Neuron (in vitro differentiated cells): ENCODE measurements around the gene XXYLT1.

ENCODE experiments used
- H2AFZ ChIP-seq: one replicate; pipeline ENCODE4 v1.6.1; 2013; ENCODE audit warnings: low read depth, mild to moderate bottlenecking, inconsistent platforms, low read length, moderate library complexity
- H3K27me3 ChIP-seq: one replicate; pipeline ENCODE4 v1.6.1; 2013; ENCODE audit warnings: low read length; ENCODE audit not compliant: insufficient read depth
- H3K36me3 ChIP-seq: one replicate; pipeline ENCODE4 v1.6.1; 2013; ENCODE audit warnings: low read length; ENCODE audit not compliant: insufficient read depth
- H3K4me1 ChIP-seq: one replicate; pipeline ENCODE4 v1.6.1; 2013; ENCODE audit warnings: low read length; ENCODE audit not compliant: insufficient read depth
- H3K4me3 ChIP-seq: 2 replicates; pipeline ENCODE4 v1.5.1; 2013; ENCODE audit warnings: mild to moderate bottlenecking, low read length, moderate library complexity
- H3K9me3 ChIP-seq: one replicate; pipeline ENCODE4 v1.6.1; 2013; ENCODE audit warnings: low read length

Gene XXYLT1

DNA sequence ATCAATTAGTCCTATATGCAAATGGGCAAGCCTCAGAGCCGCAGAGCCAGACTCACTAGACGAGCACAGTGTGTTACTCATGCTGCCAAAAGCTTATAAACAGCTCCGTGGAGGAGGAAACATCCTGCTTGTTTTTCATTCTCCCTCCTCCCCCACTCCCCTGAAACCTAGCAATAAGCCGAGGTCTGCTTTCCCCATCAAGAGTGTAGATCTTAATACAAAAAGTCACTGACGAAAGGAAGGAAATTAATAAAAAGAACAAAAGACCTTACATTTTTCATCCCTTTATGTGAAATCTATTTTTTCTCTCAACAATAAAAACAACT lies 88.5 kb downstream of the XXYLT1 start:
- H3K4me3 ChIP-seq, result no peak overlapping the region
- H3K36me3 ChIP-seq, result no peaks in the 10 kb centered on the region
- peaks cover 11% of the 10 kb centered on the region for H3K4me1 ChIP-seq
- no peaks in the 10 kb centered on the region for H3K27me3 ChIP-seq
- H3K9me3 ChIP-seq, result no peaks in the 10 kb centered on the region
- no peak overlapping the region for H2AFZ ChIP-seq

DNA sequence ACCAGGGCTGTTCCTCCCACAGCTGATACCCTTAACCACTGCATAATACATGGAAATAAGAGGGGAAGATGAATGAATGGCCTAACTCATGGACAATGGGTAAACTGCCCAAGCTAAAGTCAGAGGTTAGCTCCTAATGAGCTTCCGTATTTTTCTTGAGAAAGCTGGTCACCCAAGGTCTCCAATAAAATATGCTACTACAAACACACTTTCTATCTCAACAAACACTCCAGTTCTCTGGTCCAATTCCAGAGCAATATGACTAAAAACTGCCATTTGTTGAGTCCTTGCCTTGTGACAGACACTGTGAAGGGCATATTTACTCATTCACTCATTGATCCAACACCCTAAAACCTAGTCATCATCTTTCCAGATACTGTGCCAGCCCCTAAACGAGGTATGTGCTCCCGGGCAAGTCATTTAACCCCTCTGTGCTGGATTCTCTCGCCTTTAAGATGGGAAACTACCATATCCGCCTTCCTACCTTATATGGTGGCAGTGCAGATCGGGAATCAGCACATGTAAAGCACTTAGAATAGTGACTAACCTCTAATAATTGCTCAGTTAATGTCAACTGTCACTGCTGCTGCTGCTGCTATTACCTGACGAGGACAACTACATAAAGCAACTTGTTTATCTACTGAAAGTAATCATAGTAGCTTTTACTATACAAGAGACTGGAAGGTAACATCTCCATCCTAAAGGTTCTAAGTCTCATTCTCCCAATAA lies 89.1 kb downstream of the XXYLT1 start:
- Histone ChIP-seq H3K27me3 (no peaks in the 10 kb centered on the region), H2AFZ (no peak overlapping the region), H3K9me3 (no peaks in the 10 kb centered on the region), H3K36me3 (no peaks in the 10 kb centered on the region), H3K4me1 (peaks cover 7% of the 10 kb centered on the region), H3K4me3 (no peak overlapping the region)

DNA sequence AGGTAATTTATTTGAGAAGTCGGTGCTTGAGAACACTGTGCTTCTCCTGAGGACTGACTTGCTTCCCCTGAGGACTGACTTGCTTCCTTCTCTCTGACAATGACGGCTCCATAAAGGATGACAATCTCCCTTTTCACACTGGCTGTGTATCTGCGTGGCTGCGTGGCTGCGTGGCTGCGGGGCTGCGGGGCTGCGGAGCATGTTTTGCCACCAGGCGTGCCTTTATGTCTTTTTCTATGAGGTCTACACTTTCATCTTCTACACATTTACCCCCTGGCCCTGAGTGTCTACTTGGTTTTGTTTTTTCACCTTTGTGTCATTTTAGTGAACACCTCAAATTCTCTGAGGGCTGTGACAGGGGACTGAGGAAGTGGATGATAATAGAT lies 89.9 kb downstream of the XXYLT1 start:
- no peaks in the 10 kb centered on the region for H3K36me3 ChIP-seq
- H2AFZ ChIP-seq, result no peak overlapping the region
- no peak overlapping the region for H3K4me3 ChIP-seq
- H3K4me1 ChIP-seq, result peaks cover 7% of the 10 kb centered on the region
- peaks cover 2% of the 10 kb centered on the region for H3K9me3 ChIP-seq
- no peaks in the 10 kb centered on the region for H3K27me3 ChIP-seq

DNA sequence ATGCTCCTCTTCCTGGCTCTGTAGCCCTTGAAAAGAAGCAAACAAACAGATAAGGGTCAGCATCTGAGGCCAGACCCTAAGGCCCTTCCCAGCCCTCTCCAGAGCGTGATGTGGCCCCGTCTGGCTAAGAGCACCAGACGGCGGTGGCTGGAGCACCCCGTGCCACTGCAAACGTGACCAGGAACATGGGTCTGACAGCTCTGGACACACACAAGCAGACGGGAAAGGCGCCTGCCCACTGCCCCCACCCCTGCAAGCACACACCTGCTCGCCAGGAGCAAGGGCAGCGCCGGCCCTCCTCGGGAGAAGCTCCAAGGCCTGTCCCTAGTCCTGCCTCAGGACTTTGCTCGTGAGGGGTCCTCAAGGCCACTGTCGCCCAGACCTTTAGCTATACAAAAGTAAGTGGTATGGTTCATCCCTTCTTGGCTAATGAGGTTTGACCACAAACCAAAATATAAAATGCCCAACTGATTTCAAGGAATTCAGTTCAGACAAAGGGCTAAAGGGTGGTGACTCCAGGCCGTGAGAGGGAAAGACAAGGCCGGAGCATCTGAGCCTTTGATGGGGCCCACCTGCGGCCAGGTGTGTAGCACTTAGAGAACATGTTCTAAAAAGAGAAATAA lies 90.4 kb downstream of the XXYLT1 start:
- peaks cover 2% of the 10 kb centered on the region for H3K9me3 ChIP-seq
- no peak overlapping the region for H2AFZ ChIP-seq
- no peak overlapping the region for H3K4me3 ChIP-seq
- H3K27me3 ChIP-seq, result no peaks in the 10 kb centered on the region
- no peaks in the 10 kb centered on the region for H3K36me3 ChIP-seq
- peaks cover 7% of the 10 kb centered on the region for H3K4me1 ChIP-seq

DNA sequence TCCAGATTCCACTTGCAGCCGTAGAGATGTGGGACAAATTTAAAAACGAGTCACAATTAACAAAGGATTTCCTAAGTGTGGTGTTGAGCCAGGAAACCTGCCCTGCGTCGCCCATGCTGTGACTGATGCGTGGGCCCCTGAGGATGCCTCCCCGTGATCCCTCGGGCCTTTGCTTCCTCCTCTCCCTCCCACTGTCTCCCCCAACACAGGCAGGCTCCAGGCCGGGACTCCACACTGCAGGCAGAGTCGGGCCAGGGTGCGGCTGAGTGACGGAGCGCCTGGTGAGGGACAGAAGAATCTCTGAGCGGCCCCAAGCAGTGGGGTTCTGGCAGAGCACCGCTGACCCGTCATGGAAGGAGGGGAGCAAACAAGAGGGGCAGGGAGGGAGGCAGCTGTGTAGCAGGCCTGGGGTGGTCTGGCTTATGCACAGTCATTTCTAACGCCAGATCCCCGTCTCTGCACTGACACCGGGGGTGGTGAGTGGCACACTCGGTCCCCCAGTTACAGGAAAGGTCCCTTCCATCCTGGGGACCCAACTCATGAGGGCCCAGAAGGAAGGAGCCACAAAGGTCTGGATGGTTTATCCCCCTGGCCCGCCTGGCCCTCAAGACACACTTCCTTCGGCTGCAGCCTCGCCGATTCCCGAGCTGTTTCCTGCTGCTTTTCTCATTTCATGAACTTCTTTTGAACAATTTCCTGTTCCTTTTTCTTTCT lies 91.0 kb downstream of the XXYLT1 start:
- H3K36me3 ChIP-seq, result no peaks in the 10 kb centered on the region
- peaks cover 7% of the 10 kb centered on the region for H3K4me1 ChIP-seq
- H3K27me3 ChIP-seq, result no peaks in the 10 kb centered on the region
- peaks cover 6% of the 10 kb centered on the region for H3K9me3 ChIP-seq
- no peak overlapping the region for H3K4me3 ChIP-seq
- H2AFZ ChIP-seq, result no peak overlapping the region

DNA sequence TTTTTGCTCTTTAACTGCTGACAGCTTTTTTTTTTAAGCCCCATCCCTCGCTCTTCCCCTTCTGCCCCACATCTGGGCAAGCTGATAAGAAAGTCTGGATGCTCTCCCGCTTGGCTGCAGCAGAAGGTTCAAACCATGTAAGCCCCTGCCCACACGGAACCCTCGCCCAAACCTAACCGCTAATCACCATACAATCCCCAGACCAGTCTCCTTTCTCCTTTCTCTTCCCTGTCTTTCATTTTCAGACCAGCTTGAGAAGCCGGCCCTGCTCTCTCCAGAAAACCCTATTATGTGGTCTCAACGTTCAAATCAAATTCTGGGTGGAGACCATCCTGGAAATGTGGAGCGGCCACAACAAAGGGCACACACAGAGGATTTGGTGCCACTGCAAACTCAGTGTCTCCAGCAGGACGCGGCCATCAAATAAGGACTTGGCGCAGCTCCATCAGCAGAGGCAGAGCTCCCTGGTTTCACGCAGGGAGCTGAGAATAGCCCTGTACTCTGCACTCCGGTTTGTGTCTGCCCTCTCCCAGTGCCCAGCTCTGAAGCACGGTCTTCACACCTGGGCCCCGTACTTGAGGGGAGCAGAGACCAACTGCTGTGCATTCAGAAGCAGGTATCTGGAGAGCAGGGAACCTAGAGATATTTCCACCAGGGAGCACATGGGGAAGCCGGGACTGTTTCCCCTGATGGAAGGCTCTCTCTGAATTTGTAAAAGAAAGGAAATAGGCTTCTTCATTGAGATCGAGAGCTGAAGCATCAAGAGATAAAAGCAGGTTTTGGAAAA lies 92.6 kb downstream of the XXYLT1 start:
- H2AFZ ChIP-seq, result no peak overlapping the region
- peaks cover 4% of the 10 kb centered on the region for H3K4me1 ChIP-seq
- H3K9me3 ChIP-seq, result peaks cover 6% of the 10 kb centered on the region
- no peaks in the 10 kb centered on the region for H3K27me3 ChIP-seq
- H3K4me3 ChIP-seq, result no peak overlapping the region
- H3K36me3 ChIP-seq, result no peaks in the 10 kb centered on the region

DNA sequence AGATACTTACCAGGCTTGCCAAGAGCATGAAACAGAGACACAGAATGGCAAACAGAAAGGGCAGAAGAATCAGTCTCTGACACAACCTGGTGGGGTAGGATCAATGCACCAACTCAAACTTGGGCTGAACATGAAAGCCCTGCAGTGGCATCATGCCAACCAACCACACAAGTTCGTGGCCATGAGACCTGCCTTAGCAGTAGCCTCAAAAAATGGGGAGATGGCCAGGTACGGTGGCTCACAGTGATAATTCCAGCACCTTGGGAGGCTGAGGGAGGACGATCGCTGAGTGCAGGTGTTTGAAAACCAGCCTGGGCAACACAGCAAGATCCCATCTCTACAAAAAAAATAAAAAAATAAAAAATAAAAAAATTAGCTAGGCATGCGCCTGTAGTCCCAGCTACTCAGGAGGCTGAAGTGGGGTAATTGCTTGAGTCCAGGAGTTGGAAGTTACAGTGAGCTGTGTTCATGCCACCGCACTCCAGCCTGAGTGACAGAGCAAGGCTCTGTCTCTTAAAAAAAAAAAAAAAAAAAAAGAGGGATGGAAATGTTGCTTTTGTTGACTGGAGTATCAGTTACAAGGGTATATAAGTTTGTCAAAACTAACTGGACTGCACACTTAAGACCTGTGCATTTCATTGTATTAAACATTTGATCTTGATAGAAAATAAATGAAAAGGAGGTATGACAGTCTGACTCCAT lies 93.4 kb downstream of the XXYLT1 start:
- no peak overlapping the region for H3K4me3 ChIP-seq
- no peaks in the 10 kb centered on the region for H3K36me3 ChIP-seq
- H2AFZ ChIP-seq, result no peak overlapping the region
- H3K27me3 ChIP-seq, result no peaks in the 10 kb centered on the region
- H3K4me1 ChIP-seq, result no peaks in the 10 kb centered on the region
- H3K9me3 ChIP-seq, result peaks cover 6% of the 10 kb centered on the region

DNA sequence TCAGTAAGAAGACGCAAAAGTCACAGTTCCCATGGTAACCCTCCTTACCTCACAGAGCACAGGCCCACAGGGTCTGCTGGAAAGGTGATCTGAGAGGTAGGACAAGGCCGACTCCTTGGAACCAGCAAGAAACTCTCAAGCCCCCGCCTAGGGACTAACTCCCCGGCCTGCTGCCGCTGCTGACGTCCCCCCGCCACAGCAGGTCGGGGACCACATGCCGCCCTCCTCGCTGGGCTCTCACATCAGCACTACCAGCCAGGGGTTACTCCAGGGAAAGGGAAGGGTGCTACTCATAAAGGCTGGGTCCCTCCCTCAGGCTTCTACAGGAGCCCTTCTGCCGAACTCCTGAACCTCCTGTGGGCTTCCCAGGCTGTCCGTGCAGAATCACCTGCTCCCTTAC lies 94.2 kb downstream of the XXYLT1 start:
- Histone ChIP-seq H2AFZ (no peak overlapping the region), H3K4me3 (no peak overlapping the region), H3K9me3 (peaks cover 6% of the 10 kb centered on the region), H3K36me3 (no peaks in the 10 kb centered on the region), H3K4me1 (peaks cover 4% of the 10 kb centered on the region), H3K27me3 (no peaks in the 10 kb centered on the region)

DNA sequence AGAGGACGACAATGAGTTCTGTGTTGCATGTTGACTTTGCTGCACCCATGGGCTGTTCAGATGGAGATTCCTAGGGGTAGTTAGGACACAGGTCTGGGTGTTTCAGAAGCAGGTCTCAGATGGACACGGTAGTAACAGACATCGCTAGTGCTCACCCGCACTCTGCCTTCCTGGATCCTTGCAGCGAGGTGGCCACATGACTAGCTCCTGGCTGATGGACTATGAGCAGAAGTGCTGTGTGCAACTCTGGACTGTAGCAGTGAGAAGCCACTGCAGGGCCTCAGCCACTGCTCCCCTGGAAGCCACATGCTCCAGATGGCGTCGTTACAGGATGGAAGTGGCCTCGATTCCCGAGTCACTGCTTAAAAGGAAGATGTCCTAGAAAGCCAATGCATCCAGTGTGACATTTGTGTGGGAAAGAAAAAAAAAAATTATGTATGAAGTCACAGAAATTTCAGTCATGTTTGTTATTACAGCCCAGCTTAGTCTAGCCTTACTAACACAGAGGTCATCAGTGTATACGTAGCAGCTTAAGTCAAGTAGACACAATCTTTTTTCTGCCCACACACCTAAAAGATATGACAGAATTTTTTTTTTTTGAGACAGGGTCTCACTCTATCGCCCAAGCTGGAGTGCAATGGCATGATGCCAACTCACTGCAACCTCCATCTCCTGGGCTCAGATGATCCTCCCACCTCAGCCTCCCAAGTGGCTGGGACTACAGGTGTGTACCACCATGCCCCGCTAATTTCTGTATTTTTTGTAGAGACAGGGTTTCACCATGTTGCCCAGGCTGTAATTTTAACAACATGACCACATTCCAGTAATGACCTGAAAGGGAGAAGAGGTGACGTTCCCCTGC lies 95.3 kb downstream of the XXYLT1 start:
- no peaks in the 10 kb centered on the region for H3K27me3 ChIP-seq
- H3K36me3 ChIP-seq, result no peaks in the 10 kb centered on the region
- H3K9me3 ChIP-seq, result peaks cover 6% of the 10 kb centered on the region
- H3K4me3 ChIP-seq, result no peak overlapping the region
- H2AFZ ChIP-seq, result no peak overlapping the region
- peaks cover 4% of the 10 kb centered on the region for H3K4me1 ChIP-seq

DNA sequence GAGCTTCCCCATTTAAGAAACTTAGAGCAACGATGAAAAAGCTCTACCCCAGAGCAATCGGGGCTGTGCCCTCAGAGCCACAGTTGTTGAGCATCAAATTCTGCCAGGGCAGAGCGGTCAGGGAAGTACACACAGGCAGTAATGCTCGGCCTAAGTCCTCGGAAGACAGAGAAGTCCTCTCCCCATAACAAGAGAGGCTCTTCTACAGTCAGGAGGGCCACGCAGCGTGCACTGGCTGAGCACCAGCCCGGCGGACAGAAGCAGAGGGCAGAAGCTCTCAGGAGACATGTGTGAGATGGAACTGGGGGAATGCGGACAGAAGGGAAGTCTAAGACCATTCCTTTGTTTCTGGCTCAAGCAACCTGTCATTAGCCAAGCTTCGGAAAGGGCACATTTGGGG lies 95.9 kb downstream of the XXYLT1 start:
- Histone ChIP-seq H3K9me3 (peaks cover 6% of the 10 kb centered on the region), H3K36me3 (no peaks in the 10 kb centered on the region), H2AFZ (no peak overlapping the region), H3K4me3 (no peak overlapping the region), H3K4me1 (peaks cover 4% of the 10 kb centered on the region), H3K27me3 (no peaks in the 10 kb centered on the region)

DNA sequence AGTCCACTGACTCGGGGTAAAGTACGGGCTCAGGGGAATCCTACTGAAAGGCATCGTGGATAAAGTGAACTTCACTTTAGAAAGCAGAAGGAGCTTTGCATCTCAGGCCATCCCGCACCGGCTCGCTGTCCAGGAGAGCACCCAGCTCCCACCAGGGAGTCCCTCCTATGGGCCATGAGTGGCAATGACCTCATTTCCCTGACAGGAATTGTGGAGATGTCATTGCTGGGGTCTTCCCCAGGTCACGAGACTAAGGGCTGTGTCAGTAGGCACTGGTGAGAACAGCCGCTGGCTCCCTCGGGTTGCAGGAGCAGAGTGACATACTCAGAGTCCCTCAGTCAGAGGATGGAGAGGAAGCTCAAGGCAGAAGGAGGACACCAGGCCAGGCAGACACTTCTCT lies 97.3 kb downstream of the XXYLT1 start:
- H2AFZ ChIP-seq, result no peak overlapping the region
- no peaks in the 10 kb centered on the region for H3K27me3 ChIP-seq
- no peak overlapping the region for H3K4me3 ChIP-seq
- peaks cover 6% of the 10 kb centered on the region for H3K9me3 ChIP-seq
- H3K4me1 ChIP-seq, result peaks cover 4% of the 10 kb centered on the region
- no peaks in the 10 kb centered on the region for H3K36me3 ChIP-seq

DNA sequence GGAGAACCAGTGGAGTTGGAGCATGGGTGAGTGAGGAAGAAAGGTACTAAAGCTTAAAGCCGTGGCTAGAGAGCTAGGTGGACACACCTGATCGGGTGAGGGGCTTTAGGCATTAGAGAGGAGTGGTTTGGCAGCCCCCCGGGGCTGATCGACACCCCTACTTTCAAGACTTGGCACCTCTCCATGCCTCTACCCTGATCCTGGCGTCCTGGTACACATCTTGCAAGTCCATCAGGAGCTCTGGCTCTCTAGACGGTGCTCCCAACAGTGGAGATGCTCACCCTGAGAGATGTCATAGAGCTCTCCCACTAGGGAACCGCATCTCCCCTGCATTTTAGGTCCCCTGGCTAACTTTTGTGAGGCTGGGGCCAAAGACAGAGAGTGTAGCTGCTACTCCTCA lies 98.1 kb downstream of the XXYLT1 start:
- H3K36me3 ChIP-seq, result no peaks in the 10 kb centered on the region
- no peak overlapping the region for H2AFZ ChIP-seq
- peaks cover 4% of the 10 kb centered on the region for H3K4me1 ChIP-seq
- no peaks in the 10 kb centered on the region for H3K27me3 ChIP-seq
- no peak overlapping the region for H3K4me3 ChIP-seq
- H3K9me3 ChIP-seq, result peaks cover 6% of the 10 kb centered on the region
